ENCODE measurements around the gene YEATS2.

Gene YEATS2

DNA sequence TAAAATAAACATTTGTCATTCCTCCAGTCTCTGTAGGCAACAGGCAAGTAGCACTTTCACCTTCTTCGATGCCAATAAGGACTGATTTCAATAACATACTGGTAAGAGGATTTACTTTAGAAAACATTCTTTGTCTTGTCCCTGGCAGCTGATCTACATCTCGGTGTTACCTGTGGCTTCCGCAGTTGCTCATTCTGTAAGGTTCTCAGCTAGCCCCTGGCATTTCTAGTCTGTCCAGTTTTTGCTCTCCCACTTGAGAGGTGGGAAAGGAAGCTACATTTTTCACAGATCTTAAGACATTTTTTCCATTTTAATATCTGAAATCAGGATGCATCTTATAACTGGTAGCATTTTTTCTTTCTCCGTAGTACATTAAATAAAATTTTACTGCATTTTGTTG is 147.5 kb downstream of the YEATS2 start:
- DNase-seq = no peak

- no peak for DNase-seq
Measured at GRCh38 chr3:183845608-183846288, 148.2 kb downstream of the YEATS2 start.

- DNase-seq = no peak
Measured at GRCh38 chr3:183854318-183855035, 156.9 kb downstream of the YEATS2 start.

DNA sequence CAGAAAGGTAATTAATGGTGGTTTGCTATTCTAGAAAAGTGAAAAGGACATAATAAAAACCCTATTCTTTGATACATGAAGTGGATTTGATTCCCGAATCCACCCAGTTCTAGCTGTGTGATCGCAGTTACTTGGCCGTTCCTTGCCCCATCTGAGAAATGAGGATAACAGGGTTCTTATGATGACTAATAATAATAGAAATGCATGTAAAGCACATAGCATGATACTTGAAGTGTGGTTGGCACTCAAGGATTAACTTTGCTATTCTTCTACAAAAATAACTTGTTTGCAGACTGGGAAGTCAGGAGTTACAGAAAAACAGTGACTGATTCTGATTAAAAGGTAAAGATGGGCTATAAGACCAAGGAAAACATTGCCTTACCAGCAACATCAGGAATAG is 160.3 kb downstream of the YEATS2 start:
- DNase-seq = no peak

Measured in stimulated activated CD4-positive, alpha-beta T cell treated with anti-CD3 and anti-CD28 coated beads, Interleukin-4, amount 100 ng/mL, for 1 hour (primary cell).